ENCODE results near the gene MICU1. TPM values are rescaled to one million over a fixed set of nuclear protein-coding genes. Genes with fewer than 3 reads are reported as not detected.

Gene MICU1
- polyA plus RNA-seq, 3 donors: 13.7 to 30.9 (median 27.8) TPM

DNA sequence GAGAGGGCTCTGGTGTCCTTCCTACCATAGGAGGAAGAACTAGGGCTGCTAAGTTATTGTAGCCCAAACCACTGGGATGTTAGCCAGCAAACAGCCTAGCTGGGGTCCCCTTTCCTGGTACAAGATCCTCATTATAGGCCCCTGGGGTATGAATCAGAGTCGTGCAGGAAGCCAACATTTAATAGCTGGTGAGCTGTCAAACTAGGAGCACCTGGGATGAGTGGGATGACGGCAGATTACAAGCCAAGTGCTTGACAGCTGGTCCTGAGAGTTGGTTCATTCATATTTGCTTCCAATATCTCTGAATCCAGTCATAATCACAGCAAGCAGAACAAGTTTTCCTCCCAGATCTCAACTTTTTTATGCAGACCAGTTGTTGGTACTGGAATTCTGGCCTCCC, 246.1 kb downstream of the MICU1 start:
- WGBS, 3 donors: 69 to 79% (median 78%) methylated on average over 2 of the region's 2 CpGs
- H3K27ac ChIP-seq (ENCODE audit: low read depth, low read length): no peak overlapping the region

GRCh38 chr10:72379062-72379461, 246.8 kb downstream of the MICU1 start:
- no peak overlapping the region for H3K27ac ChIP-seq (ENCODE audit: low read depth, low read length)
- WGBS, 3 donors: 86 to 99% (median 96%) methylated on average over 2 of the region's 2 CpGs

- H3K27ac ChIP-seq (ENCODE audit: low read depth, low read length): no peak overlapping the region
- WGBS, 3 donors: 66 to 72% (median 67%) methylated on average over 5 of the region's 5 CpGs
Observed at GRCh38 chr10:72375585-72375984, 250.3 kb downstream of the MICU1 start.

- WGBS, 3 donors: 72 to 95% (median 92%) methylated on average over 3 of the region's 3 CpGs
- no peak overlapping the region for H3K27ac ChIP-seq (ENCODE audit: low read depth, low read length)
Observed at GRCh38 chr10:72375173-72375572, 250.7 kb downstream of the MICU1 start.

GRCh38 chr10:72370201-72370722, 255.6 kb downstream of the MICU1 start:
- no peak overlapping the region for H3K27ac ChIP-seq (ENCODE audit: low read depth, low read length)

- WGBS, 3 donors: 78 to 81% (median 80%) methylated on average over 4 of the region's 4 CpGs
Observed at GRCh38 chr10:72367301-72367960, 258.4 kb downstream of the MICU1 start.

DNA sequence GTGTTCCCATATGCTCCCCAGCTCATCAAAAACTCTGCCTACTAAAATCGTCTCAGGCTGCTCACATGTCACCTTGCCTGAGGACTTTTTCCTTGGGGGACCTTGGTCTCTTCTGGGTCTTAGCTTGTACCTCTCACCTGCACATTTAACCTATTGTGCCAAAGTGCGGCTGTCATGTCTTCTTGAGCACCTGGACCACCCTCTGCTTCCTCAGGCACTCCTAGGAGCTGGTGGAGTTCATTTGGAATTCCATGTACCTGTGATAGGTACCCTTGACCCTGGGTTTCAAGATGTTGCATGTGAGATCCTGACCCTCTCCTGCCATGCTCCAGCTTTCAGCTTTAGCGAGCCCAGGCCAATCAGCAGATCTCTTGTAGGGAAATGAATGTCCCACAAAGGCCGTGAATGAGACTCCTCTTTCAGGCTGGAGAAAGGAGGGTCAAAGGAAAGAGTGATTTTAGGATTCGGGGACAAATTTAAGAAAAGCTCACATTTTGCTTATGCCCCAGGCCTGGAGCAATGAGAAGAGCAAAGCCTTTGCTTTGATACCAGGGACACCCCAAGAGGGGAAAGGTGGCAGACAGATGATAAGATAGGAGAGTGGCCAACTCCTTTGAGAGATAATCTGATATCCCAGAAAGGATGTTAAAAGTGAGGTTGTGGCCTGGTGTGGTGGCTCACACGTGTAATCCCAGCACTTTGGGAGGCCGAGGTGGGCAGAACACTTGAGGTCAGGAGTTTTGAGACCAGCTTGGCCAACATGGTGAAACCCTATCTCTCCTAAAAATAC, 260.6 kb downstream of the MICU1 start:
- 86 to 87% (median 86%) methylated on average over 7 of the region's 7 CpGs for WGBS, 3 donors
- no peak overlapping the region for H3K27ac ChIP-seq (ENCODE audit: low read depth, low read length)

More at GRCh38 chr10:72367301-72367960, 258.4 kb downstream of the MICU1 start:
- H3K27ac ChIP-seq (ENCODE audit: low read depth, low read length): no peak overlapping the region

DNA sequence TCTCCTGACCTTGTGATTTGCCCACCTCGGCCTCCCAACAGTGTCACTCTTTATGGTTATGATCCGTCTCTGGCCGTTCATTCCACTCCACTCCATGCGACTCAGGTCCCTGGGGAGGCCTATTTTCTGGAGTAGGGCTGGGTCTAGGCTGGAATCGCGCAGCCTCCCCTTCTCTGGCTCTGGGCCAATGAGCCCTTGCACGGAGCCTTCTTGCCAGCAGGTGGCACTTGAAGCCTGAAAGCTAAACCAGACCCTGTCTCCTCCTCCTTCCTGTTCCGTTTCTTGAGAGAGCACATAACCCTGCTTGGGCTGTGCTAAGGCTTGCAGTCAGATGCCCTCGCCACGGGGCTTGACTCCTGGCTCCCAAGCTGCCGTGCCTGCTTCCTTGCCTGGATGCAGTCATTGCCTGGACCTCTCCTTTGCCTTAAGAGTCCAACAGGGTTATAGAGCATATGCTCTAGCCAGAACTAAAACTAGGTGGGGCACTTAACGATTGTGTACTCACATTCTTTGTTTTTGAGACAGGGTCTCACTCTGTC, 261.6 kb downstream of the MICU1 start:
- WGBS, 3 donors: 1 to 4% (median 3%) methylated on average over 12 of the region's 12 CpGs
- H3K27ac ChIP-seq (ENCODE audit: low read depth, low read length): no peak overlapping the region

GRCh38 chr10:72356987-72357386, 268.9 kb downstream of the MICU1 start:
- H3K27ac ChIP-seq (ENCODE audit: low read depth, low read length): no peak overlapping the region
- 71 to 85% (median 76%) methylated on average over 4 of the region's 4 CpGs for WGBS, 3 donors

DNA sequence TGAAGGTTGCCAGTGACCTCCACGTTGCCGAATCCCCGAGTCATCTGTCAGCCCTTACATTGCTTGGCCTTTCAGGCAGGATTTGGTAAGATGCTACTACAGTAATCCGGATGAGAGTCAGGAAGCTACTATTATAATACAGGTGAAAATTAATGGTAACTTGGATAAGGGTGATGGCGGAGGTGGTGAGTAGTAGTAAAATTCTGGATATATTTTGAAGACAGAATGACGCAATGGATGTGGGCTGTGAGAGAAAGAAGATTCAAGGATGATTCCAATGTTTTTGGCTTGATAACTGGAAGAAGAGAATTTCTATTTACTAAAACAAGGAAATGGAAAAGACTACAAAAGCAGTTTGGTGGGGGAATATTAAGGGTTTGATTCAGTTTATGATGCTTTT, 269.8 kb downstream of the MICU1 start:
- no peak overlapping the region for H3K27ac ChIP-seq (ENCODE audit: low read depth, low read length)
- 88 to 94% (median 89%) methylated on average over 6 of the region's 6 CpGs for WGBS, 3 donors

DNA sequence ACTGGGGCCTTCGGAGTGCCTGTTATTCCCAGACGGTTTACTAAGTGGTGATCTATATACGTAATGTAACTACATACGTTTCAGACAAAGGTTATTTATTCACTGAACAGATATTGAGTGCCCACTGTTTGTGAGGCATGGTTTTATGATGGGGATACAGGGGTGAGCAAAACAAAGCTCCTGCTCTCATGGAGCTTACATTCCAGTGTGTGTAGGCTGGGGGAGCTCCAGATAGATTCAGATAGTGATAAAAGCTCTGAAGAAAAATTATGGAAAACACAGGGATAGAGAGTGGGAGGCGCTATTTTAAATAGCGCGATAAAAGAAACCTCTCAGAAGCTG, 270.7 kb downstream of the MICU1 start:
- H3K27ac ChIP-seq (ENCODE audit: low read depth, low read length): no peak overlapping the region
- WGBS, 3 donors: 29 to 36% (median 34%) methylated on average over 7 of the region's 7 CpGs

DNA sequence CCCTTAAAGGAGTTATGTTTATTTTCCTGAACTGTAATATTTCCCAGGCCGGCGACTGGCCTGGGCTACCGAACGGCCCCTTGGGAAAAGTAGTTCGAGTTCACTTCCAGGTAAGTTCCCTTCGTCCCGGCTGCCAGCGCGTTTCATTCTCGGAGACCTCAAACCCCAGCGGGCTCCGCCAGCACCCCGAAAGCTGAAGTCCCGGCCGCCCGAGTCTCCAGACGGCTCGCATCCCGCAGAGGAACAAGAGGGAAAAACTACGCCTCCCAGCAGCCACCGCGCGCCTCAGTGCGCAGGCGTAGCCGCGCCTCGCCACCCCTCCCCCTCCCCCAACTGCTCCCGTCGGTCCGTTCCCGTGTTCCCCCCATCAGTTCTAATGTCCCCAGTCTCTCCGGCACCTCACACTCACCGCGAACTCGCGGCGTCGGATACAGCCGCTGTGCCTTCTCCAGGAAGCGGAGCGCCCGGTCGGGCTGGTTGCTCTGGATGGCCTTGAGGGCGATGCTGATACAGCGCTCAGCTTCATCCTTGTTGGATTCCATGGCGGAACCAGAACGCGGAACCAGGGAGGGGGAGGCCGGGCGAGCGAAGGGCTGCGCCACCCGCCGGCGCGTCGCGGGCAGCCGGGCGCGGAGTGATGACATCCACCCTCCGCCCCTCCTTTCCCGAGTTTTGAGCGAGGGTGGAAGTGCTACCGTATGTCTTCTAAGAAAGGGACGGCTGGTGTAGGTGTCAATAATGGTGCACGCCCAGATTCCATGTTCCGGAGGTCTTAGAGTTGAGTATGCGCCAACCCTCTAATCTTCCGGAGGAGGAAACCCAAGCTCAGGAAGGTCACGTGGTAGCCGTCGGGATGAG, 271.3 kb downstream of the MICU1 start, which contains the start of gene DNAJB12:
DNAJB12 (minus strand) TSS at position 564 of the 858 bp plus-strand sequence; CDS start at position 542, 22 bp downstream.
- H3K27ac ChIP-seq (ENCODE audit: low read depth, low read length): peak within 1 kb of the TSS; percentile 85
- 0 to 1% (median 0%) methylated on average over 73 to 74 of the region's 74 CpGs for WGBS, 3 donors

- WGBS, 3 donors: 0 to 1% (median 1%) methylated on average over 23 of the region's 23 CpGs
Observed at GRCh38 chr10:72353965-72354355, 271.9 kb downstream of the MICU1 start.

GRCh38 chr10:72353028-72353964, 272.6 kb downstream of the MICU1 start:
- 36 to 41% (median 37%) methylated on average over 18 of the region's 18 CpGs for WGBS, 3 donors
- no peak overlapping the region for H3K27ac ChIP-seq (ENCODE audit: low read depth, low read length)

More at GRCh38 chr10:72353965-72354355, 271.9 kb downstream of the MICU1 start:
- H3K27ac ChIP-seq (ENCODE audit: low read depth, low read length): no peak overlapping the region

- no peak overlapping the region for H3K27ac ChIP-seq (ENCODE audit: low read depth, low read length)
- 82 to 87% (median 86%) methylated on average over 6 of the region's 6 CpGs for WGBS, 3 donors
Observed at GRCh38 chr10:72351479-72351878, 274.4 kb downstream of the MICU1 start.

- 88 to 97% (median 88%) methylated on average over 2 of the region's 2 CpGs for WGBS, 3 donors
- H3K27ac ChIP-seq (ENCODE audit: low read depth, low read length): no peak overlapping the region
Observed at GRCh38 chr10:72349438-72349837, 276.4 kb downstream of the MICU1 start.

GRCh38 chr10:72348282-72348681, 277.6 kb downstream of the MICU1 start:
- 81 to 91% (median 88%) methylated on average over 7 of the region's 7 CpGs for WGBS, 3 donors
- H3K27ac ChIP-seq (ENCODE audit: low read depth, low read length): no peak overlapping the region
